Measurements from ENCODE around the gene C1QTNF5.
"Not testable (repeated sequence)": the region's sequence is repeated elsewhere in the genome, so short reads cannot be mapped to it uniquely, and the experiment has no call there.

DNA sequence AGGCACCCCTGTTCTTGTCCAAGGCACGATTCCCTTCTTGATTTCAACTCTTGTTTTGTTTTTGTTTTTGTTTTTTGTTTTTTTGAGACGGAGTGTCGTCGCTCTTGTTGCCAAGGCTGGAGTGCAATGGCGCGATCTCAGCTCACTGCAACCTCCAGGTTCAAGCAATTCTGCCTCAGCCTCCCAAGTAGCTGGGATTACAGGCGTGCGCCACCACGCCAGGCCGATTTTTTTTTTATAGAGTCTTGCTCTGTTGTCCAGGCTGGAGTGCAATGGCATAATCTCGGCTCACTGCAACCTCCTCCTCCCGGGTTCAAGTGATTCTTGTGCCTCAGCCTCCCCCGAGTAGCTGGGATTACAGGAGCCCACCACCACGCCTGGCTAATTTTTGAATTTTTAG is 41.8 kb upstream of the C1QTNF5 start:
- TF ChIP-seq, protein P1, sequence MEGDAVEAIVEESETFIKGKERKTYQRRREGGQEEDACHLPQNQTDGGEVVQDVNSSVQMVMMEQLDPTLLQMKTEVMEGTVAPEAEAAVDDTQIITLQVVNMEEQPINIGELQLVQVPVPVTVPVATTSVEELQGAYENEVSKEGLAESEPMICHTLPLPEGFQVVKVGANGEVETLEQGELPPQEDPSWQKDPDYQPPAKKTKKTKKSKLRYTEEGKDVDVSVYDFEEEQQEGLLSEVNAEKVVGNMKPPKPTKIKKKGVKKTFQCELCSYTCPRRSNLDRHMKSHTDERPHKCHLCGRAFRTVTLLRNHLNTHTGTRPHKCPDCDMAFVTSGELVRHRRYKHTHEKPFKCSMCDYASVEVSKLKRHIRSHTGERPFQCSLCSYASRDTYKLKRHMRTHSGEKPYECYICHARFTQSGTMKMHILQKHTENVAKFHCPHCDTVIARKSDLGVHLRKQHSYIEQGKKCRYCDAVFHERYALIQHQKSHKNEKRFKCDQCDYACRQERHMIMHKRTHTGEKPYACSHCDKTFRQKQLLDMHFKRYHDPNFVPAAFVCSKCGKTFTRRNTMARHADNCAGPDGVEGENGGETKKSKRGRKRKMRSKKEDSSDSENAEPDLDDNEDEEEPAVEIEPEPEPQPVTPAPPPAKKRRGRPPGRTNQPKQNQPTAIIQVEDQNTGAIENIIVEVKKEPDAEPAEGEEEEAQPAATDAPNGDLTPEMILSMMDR (IDR thresholded peaks at IDR 0.05; ENCODE audit: low read depth, low read length) = not testable (repeated sequence)
- TF ChIP-seq POLR2A (IDR thresholded peaks at IDR 0.05; ENCODE audit: extremely low read depth, insufficient read length); MYC (IDR thresholded peaks at IDR 0.05; ENCODE audit: low read depth, low read length): not testable (repeated sequence)
